DND-41 (cell line): ENCODE data around the gene ATP6V0E2.

Experiments used
- ATAC-seq: fragments of 200-7000 bp; cut with Tn5 transposase; 3 replicates; pipeline ENCODE4 v1.9.1; 2021; ENCODE audit warnings: low read depth; ENCODE audit not compliant: insufficient read depth
- DNase-seq: peaks from one replicate; pipeline ENCODE4 v3.0.0-alpha.2; 2020
- H2AFZ ChIP-seq: 2 replicates; pipeline ENCODE4 v1.6.0; 2012; ENCODE audit warnings: low read depth, low read length
- H3K27ac ChIP-seq: 2 replicates; pipeline ENCODE4 v1.5.1; 2012; ENCODE audit warnings: low read length, inconsistent platforms
- H3K27me3 ChIP-seq: fragments of 200-600 bp; sonication (generic); 2 replicates; pipeline ENCODE4 v1.6.0; 2012; ENCODE audit warnings: low read length, mild to moderate bottlenecking, inconsistent platforms; ENCODE audit not compliant: insufficient read depth, poor library complexity
- H3K36me3 ChIP-seq: 2 replicates; pipeline ENCODE4 v1.5.1; 2012; ENCODE audit warnings: low read length, inconsistent platforms; ENCODE audit not compliant: insufficient read depth
- H3K4me1 ChIP-seq: 2 replicates; pipeline ENCODE4 v1.5.1; 2012; ENCODE audit warnings: mild to moderate bottlenecking, low read length; ENCODE audit not compliant: insufficient read depth
- H3K4me2 ChIP-seq: 2 replicates; pipeline ENCODE4 v1.6.0; 2012; ENCODE audit warnings: mild to moderate bottlenecking, moderate library complexity, low read length, inconsistent platforms; ENCODE audit not compliant: insufficient read depth
- H3K4me3 ChIP-seq, 2 experiments: fragments of 200-600 bp in 1 of 2; shearing (Covaris generic) in 1 of 2; 2 replicates each; pipeline ENCODE4 v1.5.1; 2012 to 2016; ENCODE audit warnings: inconsistent platforms in 2 of 2, low read length in 2 of 2, mild to moderate bottlenecking in 2 of 2, low read depth in 1 of 2, moderate library complexity in 1 of 2
- H3K79me2 ChIP-seq: 2 replicates; pipeline ENCODE4 v1.6.0; 2012; ENCODE audit warnings: low read length, inconsistent platforms; ENCODE audit not compliant: insufficient read depth
- H3K9ac ChIP-seq: 2 replicates; pipeline ENCODE4 v1.6.0; 2012; ENCODE audit warnings: low read depth, mild to moderate bottlenecking, inconsistent platforms, low read length, moderate library complexity
- H3K9me3 ChIP-seq: 2 replicates; pipeline ENCODE4 v1.5.1; 2012; ENCODE audit warnings: low read length, moderate library complexity, mild to moderate bottlenecking, inconsistent platforms; ENCODE audit not compliant: insufficient read depth, severe bottlenecking
- H4K20me1 ChIP-seq: 2 replicates; pipeline ENCODE4 v1.6.0; 2012; ENCODE audit warnings: low read length; ENCODE audit not compliant: insufficient read depth
- EZH2 ChIP-seq: IDR thresholded peaks from 3 replicates; pipeline ENCODE4 v1.6.1; 2012; ENCODE audit warnings: borderline replicate concordance, low read depth, mild to moderate bottlenecking, moderate library complexity, low read length, inconsistent platforms; ENCODE audit not compliant: severe bottlenecking
- TF ChIP-seq, protein P1 (sequence below): IDR thresholded peaks from 2 replicates; pipeline ENCODE4 v1.5.1; 2012; ENCODE audit warnings: borderline replicate concordance, low read length, moderate library complexity, mild to moderate bottlenecking; ENCODE audit not compliant: poor library complexity, severe bottlenecking; ENCODE audit errors: extremely low read depth

The ATP6V0E2 gene

DNA sequence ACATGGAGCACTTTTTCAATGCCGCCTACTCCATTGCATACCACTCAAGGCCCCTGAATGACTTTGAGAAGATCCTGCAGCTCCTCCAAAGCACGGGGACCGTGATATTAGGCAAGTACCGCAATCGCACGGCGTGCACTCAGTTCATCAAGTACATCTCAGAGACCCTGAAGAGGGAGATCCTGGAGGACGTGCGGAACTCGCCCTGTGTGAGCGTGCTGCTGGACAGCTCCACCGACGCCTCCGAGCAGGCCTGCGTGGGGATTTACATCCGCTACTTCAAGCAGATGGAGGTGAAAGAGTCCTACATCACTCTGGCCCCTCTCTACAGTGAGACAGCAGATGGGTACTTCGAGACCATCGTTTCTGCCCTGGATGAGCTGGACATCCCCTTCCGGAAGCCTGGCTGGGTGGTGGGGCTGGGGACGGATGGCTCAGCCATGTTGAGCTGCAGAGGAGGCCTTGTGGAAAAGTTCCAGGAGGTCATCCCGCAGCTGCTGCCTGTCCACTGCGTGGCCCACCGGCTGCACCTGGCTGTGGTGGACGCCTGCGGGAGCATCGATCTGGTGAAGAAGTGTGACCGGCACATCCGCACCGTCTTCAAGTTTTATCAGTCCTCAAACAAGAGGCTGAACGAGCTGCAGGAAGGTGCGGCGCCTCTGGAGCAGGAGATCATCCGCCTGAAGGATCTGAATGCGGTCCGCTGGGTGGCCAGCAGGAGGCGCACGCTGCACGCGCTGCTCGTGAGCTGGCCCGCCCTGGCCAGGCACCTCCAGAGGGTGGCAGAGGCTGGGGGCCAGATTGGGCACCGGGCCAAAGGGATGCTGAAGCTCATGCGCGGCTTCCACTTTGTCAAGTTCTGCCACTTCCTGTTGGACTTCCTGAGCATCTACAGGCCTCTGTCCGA, 12.7 kb upstream of the ATP6V0E2 start:
- Histone ChIP-seq H3K9me3 (no peaks in the 10 kb centered on the region), H3K36me3 (peaks cover 64% of the 10 kb centered on the region), H3K27ac (no peak overlapping the region), H3K4me1 (peaks cover 44% of the 10 kb centered on the region), H4K20me1 (no peaks in the 10 kb centered on the region), H2AFZ (no peak overlapping the region), H3K4me3 (no peak overlapping the region), H3K79me2 (no peaks in the 10 kb centered on the region), H3K4me2 (no peak overlapping the region), H3K27me3 (no peaks in the 10 kb centered on the region), H3K9ac (no peak overlapping the region)
- ATAC-seq (no peak), DNase-seq (peak; percentile 26)
- no peak for TF ChIP-seq EZH2
- TF ChIP-seq, protein P1, sequence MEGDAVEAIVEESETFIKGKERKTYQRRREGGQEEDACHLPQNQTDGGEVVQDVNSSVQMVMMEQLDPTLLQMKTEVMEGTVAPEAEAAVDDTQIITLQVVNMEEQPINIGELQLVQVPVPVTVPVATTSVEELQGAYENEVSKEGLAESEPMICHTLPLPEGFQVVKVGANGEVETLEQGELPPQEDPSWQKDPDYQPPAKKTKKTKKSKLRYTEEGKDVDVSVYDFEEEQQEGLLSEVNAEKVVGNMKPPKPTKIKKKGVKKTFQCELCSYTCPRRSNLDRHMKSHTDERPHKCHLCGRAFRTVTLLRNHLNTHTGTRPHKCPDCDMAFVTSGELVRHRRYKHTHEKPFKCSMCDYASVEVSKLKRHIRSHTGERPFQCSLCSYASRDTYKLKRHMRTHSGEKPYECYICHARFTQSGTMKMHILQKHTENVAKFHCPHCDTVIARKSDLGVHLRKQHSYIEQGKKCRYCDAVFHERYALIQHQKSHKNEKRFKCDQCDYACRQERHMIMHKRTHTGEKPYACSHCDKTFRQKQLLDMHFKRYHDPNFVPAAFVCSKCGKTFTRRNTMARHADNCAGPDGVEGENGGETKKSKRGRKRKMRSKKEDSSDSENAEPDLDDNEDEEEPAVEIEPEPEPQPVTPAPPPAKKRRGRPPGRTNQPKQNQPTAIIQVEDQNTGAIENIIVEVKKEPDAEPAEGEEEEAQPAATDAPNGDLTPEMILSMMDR = peak; percentile 54

DNA sequence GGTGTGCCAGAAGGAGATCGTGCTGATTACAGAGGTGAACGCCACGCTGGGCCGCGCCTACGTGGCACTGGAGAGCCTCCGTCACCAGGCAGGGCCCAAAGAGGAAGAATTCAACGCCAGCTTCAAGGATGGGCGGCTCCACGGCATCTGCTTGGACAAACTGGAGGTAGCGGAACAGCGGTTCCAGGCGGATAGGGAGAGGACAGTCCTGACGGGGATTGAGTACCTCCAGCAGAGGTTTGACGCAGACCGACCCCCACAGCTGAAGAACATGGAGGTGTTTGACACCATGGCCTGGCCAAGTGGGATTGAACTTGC, 12.1 kb upstream of the ATP6V0E2 start:
- H3K36me3 ChIP-seq = peaks cover 70% of the 10 kb centered on the region
- ATAC-seq (no peak), DNase-seq (no peak)
- H3K4me2 ChIP-seq = no peak overlapping the region
- H3K4me1 ChIP-seq = peaks cover 44% of the 10 kb centered on the region
- no peak overlapping the region for H3K4me3 ChIP-seq
- no peaks in the 10 kb centered on the region for H3K9me3 ChIP-seq
- H4K20me1 ChIP-seq = no peaks in the 10 kb centered on the region
- no peak overlapping the region for H3K9ac ChIP-seq
- no peaks in the 10 kb centered on the region for H3K79me2 ChIP-seq
- no peak overlapping the region for H3K27ac ChIP-seq
- no peak overlapping the region for H2AFZ ChIP-seq
- TF ChIP-seq, protein P1 = no peak
- TF ChIP-seq EZH2 = no peak
- no peaks in the 10 kb centered on the region for H3K27me3 ChIP-seq

DNA sequence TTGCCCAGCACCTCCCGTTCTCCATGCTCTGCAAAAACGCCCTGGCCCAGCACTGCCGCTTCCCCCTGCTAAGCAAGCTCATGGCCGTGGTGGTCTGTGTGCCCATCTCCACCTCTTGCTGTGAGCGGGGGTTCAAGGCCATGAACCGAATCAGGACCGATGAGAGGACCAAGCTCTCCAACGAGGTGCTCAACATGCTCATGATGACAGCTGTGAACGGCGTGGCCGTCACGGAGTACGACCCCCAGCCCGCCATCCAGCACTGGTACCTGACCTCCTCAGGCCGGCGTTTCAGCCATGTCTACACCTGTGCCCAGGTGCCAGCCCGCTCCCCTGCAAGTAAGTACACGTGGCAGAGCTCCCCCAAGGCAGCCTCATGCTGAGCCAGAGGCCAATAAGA, 11.6 kb upstream of the ATP6V0E2 start:
- no peak overlapping the region for H3K9ac ChIP-seq
- H2AFZ ChIP-seq = no peak overlapping the region
- peaks cover 70% of the 10 kb centered on the region for H3K36me3 ChIP-seq
- no peaks in the 10 kb centered on the region for H3K79me2 ChIP-seq
- no peaks in the 10 kb centered on the region for H4K20me1 ChIP-seq
- no peaks in the 10 kb centered on the region for H3K27me3 ChIP-seq
- H3K9me3 ChIP-seq = no peaks in the 10 kb centered on the region
- ATAC-seq (no peak), DNase-seq (no peak)
- no peak overlapping the region for H3K4me2 ChIP-seq
- no peak for TF ChIP-seq EZH2
- TF ChIP-seq, protein P1 = no peak
- H3K27ac ChIP-seq = no peak overlapping the region
- no peak overlapping the region for H3K4me3 ChIP-seq
- H3K4me1 ChIP-seq = peaks cover 44% of the 10 kb centered on the region
